ENCODE data around the gene CCDC141.
A peak's percentile ranks its signal among the peaks of the same experiment; 100 is the strongest.

The CCDC141 gene

DNA sequence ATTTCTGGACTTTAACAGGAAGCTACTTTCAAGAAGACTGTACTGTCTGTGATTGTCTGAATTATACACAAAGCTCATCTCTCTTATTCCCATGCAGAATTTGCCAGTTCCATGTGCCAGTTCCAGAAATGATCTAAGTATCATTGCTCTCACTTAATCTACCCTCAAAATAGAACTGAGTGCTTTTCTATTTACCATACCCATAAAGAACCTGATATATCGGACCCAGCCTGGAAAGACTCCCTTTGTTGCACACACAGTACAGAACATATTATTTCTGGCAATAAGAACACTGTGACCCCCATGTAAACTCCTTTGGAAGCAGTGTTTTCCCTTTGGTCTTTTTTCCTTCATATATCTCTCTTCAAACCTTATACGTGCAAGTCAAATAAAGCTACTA lies 140.4 kb downstream of the CCDC141 start:
- no peak overlapping the region for H3K4me3 ChIP-seq (replicated peaks in 1 of 2; ENCODE audit: low read depth in 2 of 2, low read length in 2 of 2)
- DNase-seq (ENCODE audit: low read depth in 2 of 2), result no peak
- TF ChIP-seq, protein P1, sequence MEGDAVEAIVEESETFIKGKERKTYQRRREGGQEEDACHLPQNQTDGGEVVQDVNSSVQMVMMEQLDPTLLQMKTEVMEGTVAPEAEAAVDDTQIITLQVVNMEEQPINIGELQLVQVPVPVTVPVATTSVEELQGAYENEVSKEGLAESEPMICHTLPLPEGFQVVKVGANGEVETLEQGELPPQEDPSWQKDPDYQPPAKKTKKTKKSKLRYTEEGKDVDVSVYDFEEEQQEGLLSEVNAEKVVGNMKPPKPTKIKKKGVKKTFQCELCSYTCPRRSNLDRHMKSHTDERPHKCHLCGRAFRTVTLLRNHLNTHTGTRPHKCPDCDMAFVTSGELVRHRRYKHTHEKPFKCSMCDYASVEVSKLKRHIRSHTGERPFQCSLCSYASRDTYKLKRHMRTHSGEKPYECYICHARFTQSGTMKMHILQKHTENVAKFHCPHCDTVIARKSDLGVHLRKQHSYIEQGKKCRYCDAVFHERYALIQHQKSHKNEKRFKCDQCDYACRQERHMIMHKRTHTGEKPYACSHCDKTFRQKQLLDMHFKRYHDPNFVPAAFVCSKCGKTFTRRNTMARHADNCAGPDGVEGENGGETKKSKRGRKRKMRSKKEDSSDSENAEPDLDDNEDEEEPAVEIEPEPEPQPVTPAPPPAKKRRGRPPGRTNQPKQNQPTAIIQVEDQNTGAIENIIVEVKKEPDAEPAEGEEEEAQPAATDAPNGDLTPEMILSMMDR (IDR thresholded peaks at IDR 0.05; ENCODE audit: low read depth, low read length), result no peak

DNA sequence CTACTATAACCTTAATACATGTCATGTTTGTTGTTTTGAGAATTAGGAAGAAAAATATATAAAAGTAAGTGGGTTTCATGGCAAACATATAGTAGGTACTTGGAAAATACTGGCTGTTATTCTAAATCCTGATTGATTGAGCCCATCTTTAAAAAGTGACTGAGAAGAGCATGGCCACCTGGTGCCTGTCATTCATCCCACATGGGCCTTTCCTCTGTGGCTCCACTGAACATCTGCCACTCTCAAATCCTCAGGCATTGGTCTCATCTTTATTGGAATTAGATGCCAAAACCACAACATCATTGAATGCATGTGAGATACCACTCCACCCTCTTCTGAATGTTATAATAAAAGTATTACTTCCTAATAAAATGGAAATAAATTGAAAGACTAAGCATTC lies 141.1 kb downstream of the CCDC141 start:
- TF ChIP-seq, protein P1 (IDR thresholded peaks at IDR 0.05; ENCODE audit: low read depth, low read length), result no peak
- H3K4me3 ChIP-seq (replicated peaks in 1 of 2; ENCODE audit: low read depth in 2 of 2, low read length in 2 of 2), result no peak overlapping the region
- DNase-seq (ENCODE audit: low read depth in 2 of 2), result no peak

DNA sequence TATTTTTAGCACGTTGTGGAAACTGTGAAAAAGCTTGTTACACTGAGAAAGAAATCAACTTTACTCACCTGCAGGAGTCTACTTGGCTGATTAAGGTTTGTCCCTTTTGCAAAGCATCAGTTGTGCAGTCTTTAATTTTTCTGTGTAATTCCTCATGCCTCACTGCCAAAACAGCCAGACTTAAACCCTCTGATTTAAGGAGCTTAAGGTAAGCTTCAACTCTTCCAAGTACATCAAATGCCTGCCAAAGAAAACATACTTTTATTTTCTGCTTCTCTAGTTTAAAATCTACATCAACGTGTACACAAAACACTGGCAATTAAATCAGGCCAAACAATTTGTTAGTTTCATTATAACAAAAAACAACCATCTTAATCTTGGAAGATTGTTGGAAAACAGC lies 144.7 kb downstream of the CCDC141 start:
- TF ChIP-seq, protein P1 (IDR thresholded peaks at IDR 0.05; ENCODE audit: low read depth, low read length), result no peak
- DNase-seq (ENCODE audit: low read depth in 2 of 2), result no peak
- no peak overlapping the region for H3K4me3 ChIP-seq (replicated peaks in 1 of 2; ENCODE audit: low read depth in 2 of 2, low read length in 2 of 2)

DNA sequence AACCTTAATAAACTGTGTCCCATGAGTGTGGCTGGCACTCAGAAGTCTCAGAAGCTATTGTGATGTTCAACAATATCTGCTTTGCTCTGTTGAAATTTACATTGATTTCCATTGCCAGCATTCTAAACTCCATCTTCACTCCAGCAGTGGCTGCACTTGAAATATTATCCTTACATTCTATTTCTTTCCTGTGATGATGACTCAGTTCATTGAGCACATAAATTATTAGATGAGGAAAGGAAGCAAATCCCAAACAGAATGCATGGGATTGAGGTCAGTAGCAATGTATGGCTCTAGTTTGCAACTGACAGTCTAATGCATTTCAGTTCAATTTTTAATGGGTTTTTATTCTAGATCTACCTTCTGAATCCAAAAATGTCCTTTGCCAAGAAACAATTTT lies 150.3 kb downstream of the CCDC141 start:
- no peak overlapping the region for H3K4me3 ChIP-seq (replicated peaks in 1 of 2; ENCODE audit: low read depth in 2 of 2, low read length in 2 of 2)
- TF ChIP-seq, protein P1 (IDR thresholded peaks at IDR 0.05; ENCODE audit: low read depth, low read length), result no peak
- DNase-seq (ENCODE audit: low read depth in 2 of 2), result no peak

DNA sequence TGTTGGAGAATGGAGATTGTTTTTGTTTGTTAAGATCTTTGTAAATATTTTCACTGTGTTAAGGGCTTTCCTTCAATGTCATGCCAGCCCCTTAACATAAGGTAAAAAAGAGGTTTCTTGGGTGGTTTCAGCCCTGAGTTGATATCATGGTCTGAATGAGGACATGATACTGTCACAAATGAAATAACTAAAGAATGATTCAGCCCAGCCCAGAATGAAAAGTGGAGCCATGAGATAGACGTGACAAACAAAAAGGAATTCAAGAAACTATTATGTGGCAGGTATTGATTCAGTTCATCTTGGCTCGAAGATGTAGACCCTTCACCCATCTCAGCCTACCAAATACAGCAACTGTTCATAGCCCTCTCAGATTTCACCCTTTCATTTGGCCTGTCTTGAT lies 154.1 kb downstream of the CCDC141 start:
- DNase-seq (ENCODE audit: low read depth in 2 of 2), result peak in 1 of 2 donors; percentile 11
- TF ChIP-seq, protein P1 (IDR thresholded peaks at IDR 0.05; ENCODE audit: low read depth, low read length), result no peak

DNA sequence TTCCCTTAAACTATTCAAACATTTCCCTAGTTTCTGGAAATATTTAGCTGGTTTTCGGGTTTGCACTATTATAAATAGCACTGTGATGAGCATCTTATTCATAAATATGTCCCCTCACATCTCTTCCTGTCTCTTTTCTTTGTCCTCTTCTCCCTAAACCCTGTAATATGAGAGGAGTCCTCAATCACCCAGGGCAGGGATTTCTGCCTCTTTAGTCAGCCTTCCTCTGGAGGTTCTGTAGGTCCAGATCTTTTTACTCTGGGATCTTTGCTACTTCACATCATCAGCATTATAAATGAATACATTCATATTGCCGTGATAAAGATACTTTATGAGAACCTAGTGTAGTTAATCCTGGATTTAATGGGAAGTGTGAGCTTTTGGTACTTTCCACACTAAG lies 154.8 kb downstream of the CCDC141 start:
- H3K4me3 ChIP-seq (replicated peaks in 1 of 2; ENCODE audit: low read depth in 2 of 2, low read length in 2 of 2), result no peak overlapping the region
- TF ChIP-seq, protein P1 (IDR thresholded peaks at IDR 0.05; ENCODE audit: low read depth, low read length), result no peak
- no peak for DNase-seq (ENCODE audit: low read depth in 2 of 2)

More for the DNA sequence above, 154.1 kb downstream of the CCDC141 start:
- no peak overlapping the region for H3K4me3 ChIP-seq (replicated peaks in 1 of 2; ENCODE audit: low read depth in 2 of 2, low read length in 2 of 2)
